CD4-positive, alpha-beta T cell treated with Interleukin-15 for 1 hour (primary cell): Measurements from ENCODE around the gene TTC19.

ENCODE experiments used
- DNase-seq: peaks from one replicate; pipeline ENCODE4 v3.0.0-alpha.2; 2020

Gene TTC19, protein sequence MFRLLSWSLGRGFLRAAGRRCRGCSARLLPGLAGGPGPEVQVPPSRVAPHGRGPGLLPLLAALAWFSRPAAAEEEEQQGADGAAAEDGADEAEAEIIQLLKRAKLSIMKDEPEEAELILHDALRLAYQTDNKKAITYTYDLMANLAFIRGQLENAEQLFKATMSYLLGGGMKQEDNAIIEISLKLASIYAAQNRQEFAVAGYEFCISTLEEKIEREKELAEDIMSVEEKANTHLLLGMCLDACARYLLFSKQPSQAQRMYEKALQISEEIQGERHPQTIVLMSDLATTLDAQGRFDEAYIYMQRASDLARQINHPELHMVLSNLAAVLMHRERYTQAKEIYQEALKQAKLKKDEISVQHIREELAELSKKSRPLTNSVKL

DNA sequence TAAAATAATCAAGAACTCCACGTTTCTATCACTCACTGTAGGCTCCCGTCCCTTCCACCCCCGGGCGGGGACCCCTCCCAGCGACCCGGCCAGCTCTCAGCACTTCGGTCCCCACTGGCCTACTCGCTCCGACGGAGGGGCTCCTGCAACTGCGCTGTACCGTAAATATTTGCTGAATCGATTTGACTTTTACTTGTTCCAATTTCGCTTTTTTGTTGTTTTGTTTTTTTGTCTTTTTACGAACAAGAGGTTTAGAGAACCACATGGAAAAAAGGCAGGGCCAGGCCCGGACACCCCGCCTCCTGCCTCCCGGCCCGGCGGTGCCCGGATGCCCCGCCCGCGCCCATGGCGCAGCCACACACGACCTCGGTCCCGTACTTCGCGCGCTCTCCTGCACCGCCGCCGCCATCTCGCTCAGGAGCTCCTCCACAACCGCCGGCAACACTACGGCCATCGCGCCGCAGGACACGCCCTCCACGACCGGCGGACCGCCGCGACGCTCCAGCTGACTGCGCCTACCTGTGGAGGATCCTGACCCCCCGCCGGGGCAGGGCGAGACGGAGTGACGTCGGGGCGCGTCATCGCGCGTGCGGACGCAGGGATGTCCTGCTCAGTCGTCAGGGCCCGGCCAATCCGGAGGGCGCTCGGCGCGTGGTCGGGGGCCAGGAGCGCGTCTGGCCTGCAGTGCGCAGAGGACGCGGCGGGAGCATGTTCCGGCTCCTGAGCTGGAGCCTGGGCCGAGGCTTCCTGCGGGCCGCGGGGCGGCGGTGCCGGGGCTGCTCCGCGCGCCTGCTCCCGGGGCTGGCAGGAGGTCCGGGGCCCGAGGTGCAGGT lies at the start of gene TTC19, which contains the start of gene ZSWIM7:
Gene TTC19 (plus strand): TSS at position 684 of the 833 bp plus-strand sequence. CDS start 25 bp downstream, at position 709.
Gene ZSWIM7 (minus strand): TSS at position 564 of the 833 bp plus-strand sequence. CDS start 110 bp downstream, at position 454.
- peak; percentile 93 for DNase-seq

DNA sequence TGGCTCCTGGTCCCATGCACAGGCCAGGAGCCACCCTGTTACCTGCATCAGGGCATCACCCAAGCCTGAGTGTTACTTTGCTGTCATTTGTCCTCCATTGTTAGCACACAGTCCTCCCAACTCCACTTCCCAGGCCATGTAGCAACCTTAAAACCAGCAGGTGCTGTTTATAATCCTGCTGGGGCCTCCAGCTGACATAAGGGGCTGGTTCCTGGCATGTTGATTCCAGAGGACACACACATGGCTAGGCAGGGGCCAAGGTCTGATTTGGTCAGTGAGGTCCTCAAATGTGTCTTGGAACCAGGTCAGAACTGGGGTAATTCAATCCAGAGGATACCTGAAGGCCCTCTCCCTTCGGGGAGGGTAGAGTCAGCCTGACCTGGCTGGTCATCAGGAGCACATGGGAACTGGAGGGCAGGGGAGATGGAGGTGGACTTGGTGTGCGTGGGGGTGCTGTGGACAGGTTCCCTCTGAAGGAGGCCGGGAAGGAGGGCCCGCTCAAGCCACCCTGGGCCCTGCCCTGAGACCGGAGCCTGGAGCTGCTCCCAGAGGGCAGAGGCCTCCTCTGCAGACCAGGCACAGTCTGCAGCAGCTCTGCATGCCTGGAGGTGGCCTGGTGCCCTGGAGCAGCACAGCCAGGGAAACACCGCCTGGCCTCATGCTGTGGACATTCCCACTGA lies 48.1 kb upstream of the TTC19 start:
- DNase-seq, result peak; percentile 7

DNA sequence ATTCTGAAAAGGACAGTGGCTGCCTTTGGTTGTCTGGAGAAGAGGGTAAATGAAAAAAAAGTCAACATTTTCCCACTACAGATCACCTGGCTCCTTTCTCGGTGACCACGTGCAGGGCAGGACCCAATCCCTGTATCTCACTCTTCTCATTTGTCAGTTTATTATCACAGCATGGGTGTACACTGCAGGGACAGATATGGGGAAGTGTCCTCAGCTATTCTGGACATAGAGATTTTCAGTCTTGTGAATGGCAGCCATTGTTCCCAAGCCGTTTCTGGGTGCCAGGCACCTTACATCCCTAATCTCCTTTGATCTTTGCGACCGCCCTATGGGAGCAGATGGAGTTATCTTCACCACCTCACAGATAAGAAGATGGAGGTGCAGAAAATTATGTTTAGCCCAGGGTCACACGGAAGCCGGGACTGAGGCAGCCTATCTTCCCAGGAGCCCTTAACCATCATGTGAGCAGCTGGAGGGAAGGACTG lies 47.5 kb upstream of the TTC19 start:
- peak; percentile 4 for DNase-seq

DNA sequence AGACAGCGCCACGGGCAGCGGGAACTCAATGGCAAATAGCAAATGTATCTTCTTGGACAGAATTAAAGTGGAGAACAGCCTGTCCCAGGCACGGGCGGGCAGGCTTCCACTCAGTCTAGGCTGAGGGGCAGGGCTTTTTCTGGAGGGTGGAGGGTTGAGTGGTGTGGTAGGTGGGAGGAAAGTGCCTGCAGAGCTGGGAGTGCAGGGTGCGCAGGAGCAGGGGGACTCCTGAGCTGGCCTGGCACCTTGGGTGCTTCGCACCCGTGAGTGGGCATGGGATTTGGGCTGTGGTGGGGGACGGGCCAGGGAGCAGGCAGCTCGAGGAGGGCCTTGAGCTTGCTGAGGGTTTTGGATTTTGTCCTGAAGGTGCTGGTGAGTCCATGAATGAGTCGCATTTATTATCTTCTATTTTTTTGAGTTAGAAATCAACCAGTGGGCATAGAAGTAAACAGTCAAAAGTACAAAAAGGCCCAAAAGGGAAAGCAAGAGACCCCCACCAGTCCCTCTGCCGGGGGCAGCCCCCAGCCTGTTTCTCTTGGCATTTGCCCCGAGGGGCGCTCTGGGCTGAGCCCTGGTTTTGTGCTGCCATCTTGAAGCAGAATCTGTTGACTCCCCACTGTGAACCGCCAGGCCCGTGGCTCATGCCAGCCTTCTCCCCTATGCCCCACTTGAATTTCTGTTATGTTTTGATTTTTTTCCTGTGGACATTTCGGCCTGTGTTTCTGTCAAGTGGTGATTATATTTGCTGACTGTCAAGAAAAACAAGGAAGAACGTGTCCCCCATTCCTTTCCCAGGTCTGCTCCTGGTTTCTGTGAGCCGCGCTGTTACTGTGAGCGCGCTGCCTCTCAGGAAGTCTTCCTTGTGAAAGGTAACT lies 46.5 kb upstream of the TTC19 start:
- DNase-seq, result peak; percentile 14

DNA sequence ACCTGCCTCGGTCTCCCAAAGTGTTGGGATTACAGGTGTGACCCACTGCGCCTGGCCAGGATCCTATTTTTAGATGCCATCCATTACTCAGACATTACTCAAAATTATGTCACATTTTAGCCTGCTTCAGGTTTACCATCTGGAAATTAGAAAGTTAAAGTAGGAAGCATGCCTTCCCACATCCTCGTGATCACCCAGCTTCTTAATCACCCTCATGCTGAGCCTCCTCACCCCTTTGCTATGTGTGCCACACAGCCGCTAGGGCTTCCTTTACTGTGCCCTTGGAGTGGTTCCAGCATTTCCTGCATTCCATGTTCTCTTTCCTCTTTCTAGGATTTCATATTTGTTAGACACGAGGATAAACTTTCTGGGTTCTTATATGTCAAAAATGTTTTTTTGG lies 45.4 kb upstream of the TTC19 start:
- peak; percentile 17 for DNase-seq

DNA sequence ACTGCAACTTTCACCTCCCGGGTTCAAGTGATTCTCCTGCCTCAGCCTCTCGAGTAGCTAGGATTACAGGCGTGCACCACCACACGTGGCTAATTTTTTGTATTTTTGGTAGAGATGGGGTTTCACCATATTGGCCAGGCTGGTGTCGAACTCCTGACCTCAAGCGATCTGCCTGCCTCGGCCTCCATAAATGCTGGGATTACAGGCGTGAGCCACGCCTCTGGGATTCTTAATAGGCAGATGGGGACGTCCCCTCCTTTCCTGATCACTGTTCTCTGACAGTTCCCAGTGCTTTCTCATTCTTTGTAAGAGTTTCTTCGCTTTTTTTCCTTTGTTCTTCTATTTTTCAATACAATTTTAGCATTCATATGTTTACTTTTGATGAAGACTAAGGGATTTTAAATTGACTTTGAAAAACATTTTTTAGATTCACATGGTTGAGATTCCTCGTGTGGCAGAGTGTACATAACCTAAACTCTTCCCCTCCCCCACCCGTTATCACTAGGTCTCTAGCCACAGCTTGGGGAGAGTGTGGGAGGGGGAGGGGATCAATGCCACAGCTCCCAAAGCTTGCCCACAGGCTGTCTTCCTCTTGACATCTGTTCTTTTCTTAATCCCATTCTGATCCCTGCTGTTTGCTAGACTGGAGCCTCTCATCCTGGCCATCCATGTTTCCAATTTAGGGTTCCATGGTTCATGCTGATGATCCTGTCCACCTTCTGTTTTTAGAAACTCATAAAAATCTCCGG lies 43.7 kb upstream of the TTC19 start:
- peak; percentile 9 for DNase-seq

DNA sequence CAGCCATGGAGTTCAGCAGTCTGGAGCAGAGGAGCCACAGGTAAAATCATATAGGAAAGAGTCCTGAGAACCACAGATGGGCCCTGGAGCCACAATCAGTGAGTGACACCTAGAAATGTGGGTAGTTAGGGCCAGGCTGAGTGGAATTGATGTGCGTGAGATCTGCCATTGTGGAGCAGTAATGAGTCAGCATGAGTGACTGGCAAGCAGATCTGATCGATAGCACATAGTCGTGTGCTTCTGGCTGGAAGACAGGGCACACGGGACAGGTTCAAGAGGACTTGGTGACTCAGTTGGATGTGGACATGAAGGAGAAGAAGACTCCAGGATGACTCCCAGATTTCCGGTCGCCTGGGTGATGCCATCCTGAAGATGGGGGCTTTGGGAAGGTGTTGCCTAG lies 42.4 kb upstream of the TTC19 start:
- DNase-seq, result no peak

DNA sequence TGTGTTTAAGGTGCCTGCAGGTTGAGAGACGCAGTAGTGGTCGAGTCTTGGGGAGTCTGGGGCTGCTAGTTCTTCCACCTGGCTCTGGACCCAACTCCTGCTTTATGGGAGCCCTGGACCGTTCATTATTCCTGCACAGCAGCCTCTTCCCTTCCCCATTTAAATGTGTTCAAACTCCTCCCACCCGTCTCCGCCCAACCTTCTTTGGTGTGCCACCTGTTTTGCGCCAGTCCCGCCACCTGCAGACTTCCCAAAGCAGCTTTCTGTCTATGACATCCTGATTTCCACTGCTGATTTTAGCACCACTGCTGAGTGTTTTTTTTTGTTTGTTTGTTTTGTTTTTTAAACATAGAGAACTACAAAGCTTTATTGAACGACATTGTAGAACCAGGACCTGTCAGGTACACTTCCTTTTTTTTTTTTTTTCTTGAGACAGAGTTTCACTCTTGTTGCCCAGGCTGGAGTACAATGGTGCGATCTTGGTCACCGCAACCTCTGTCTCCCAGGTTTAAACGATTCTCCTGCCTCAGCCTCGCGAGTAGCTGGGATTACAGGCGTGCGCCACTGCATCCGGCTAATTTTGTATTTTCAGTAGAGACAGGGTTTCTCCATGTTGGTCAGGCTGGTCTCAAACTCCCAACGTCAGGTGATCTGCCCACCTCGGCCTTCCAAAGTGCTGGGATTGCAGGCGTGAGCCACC lies 41.9 kb upstream of the TTC19 start:
- DNase-seq, result peak; percentile 15

DNA sequence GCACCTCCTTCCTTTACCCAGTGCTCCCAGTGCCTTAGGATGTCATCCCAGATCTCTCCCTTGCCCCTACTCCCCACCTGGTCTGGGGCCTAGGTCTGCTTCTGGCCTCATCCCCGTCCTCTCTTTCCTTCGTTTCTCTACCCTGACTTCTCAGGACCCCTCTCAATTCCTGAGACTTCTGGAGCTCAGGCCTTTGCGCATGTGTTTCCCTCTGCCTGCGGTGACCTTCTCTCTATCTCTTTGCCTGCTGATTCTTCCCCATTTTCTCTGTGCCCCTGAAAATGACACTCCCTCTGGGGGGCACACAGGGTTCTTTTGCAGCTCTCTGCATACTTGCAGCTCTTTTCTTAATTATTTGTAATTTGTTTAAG lies 41.2 kb upstream of the TTC19 start:
- peak; percentile 5 for DNase-seq

DNA sequence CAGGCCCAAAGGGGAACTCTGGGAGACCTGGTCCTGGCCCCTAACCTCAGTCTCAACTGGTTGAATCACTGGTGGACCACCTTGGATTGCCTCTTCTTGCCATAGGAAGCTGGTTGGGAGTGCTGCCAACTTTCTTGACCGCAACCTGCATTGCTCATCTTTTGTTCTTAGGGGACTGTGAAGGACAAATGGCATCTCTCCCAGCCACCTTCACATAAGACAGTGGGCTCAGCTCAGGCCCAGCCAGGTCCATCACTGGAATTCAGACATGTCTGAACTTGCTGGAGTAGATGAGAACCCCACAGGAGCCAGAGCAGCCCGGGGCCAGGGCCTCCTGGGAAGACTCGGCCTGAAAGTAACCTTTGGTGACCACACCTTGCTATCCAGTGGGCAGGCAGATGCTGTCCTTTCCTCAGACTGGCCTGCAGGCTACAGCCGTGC lies 35.9 kb upstream of the TTC19 start:
- DNase-seq, result no peak

DNA sequence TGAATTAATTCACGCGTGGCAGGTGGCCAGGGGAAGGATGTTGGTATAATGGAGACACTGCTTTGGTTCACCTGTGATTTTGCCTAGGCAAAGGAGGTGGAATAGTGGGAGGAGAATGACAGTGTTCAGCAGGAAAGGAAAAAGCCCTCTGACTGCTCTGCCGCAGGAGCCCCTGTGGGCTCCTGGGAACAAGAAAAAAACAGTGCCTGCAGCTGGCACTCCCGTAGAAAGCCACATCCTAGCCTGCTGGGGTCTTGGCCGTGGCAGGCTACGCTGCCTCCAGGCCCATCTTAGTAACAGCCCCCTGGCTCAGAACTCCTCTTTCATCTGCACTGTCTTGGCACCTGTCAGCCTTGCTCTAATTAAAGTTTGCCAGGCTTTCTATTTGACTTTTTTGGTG lies 34.1 kb upstream of the TTC19 start:
- no peak for DNase-seq

DNA sequence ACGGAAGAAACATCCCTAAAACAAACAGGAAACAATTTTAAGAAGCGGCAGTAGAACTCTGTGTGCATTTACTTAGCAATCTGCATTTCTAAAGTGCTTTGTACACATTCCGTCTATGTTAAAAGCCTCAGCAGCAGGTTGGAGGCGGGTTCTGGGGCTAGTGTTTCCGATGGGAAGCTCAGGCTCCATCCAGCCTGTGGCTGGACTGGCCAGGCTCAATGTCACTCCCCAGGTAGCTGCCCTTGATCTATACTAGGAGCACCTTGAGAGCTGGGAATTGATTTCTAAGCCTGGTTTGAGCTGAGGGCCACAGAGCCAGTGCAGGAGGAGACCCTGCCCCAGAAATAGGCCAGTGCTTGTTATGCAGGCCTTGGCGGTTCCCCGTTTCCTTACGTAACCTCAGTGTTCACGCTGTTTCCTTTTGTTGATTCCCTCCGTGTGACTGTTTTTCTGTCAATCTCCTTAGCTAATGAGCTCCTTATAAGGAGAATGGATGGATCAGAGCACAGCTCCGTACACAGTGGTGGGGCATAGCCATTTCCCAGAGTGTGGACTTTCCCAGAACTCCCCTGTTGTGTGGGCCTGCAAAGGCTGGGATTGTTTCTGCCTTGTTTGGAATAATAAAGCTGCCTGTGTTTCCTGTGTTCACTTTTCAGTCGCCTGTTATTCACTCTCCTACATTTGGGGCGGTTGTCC lies 33.3 kb upstream of the TTC19 start:
- no peak for DNase-seq

DNA sequence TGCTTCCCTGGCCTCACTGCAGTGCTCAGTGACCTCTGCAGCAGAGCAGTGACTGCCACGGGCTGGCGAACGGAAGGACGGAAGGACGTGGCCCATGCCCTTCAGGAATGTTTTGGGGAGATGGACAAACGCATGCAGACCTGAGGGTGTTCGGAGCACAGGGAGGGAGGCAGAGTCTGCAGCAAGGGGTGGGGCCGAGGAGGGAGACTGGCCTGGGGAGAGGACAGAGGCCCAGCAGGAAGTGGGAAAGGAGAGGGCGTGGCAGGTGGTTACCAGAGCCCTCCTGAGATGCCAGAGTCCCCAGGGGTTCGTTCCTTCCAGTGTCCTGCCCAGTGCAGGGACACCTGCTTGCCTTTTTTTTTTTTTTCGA lies 32.8 kb upstream of the TTC19 start:
- DNase-seq, result no peak

DNA sequence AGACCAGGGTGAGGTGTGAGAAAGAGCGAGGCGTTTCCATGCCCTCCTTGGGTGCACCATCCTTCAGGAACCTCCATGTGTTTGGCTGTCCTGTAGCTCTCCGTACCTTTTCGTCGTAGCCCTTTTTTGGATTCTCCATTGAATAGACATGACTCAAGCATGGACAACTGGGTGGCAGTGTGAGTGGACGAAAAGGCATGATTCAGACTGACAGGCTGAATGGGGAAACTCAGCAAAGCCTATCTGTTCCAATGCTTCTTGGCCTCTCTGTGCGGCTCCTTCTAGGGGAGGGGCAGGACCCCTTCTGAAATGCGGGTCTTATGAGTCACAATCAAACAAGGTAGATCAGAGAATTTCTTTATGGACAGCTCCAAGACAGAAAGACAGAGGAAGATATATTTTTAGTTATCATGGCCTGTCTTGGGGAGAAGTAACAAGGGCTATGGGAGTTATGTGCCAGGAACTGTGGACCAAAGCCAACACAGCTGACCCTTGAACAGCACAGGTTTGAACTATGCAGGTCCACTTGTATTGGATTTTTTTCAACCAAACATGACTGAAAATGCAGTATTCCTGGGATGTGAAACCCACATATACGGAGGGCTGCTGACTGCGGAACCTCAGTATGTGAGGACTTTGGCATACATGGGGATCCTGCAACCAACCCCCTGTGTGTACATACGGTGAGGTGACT lies 31.8 kb upstream of the TTC19 start:
- no peak for DNase-seq

DNA sequence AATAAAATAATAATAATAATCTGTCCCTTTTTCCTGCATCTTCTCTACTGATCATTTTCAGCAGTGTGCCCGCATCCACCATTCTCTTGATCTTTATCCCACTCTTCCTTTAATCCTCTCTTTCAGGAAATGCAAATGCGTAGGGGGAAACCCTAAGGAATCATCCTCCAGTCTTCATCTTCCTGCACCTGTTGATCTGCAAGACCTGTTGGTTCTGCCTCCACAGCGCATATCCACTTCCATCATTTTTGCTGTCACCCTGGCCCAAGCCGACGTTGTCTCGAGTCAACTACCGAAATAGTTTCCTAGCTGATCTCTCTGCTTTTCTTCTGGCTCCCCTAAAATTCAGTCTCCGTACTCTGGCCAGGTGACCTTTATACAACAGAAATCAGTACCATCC lies 30.2 kb upstream of the TTC19 start:
- no peak for DNase-seq

DNA sequence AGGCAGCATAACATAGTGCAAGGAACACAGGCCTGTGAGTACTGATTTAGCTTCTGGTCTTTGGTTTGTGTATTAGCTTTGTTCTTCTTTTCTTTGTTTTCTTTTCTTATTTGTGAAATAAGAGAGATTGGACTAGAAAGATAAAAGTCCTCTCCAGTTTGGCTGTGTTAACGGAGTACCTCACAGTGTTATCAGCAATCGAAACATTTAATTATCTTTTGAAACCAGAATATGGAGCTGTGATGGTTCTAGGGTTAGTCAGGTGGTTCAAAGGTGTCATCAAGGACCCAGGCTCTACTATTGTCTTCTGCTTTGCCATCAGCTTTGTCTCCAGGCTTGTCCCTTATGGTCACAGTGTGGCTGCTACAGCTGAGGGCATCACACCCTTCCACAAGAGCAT lies 29.1 kb upstream of the TTC19 start:
- DNase-seq, result no peak

DNA sequence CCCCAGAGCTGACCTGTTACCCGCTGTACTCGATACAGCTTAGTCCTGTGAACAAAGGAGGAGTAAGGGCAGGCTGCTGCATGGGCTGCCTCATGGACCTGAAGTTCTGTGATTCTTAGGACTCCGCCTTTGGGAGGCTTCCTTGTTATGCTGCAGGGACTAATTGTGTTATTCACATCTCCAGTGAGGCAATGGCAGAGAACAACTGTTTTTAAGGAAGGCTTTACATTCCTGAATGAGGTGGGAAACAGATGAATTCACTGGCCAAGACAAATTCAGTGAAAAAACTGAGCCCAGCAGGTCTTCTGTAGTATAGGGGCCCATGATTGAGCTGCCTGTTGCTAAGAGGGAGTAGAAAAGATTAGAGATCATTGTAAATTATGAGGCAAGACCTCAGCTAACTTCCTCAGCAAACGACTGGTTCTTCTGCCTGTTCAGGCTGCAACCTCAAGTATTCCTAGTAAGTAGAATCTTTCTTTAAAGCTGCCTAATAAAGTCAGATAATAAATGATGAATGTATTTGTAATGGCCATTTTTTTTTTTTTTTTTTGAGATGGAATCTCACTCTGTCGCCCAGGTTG lies 28.4 kb upstream of the TTC19 start:
- no peak for DNase-seq

DNA sequence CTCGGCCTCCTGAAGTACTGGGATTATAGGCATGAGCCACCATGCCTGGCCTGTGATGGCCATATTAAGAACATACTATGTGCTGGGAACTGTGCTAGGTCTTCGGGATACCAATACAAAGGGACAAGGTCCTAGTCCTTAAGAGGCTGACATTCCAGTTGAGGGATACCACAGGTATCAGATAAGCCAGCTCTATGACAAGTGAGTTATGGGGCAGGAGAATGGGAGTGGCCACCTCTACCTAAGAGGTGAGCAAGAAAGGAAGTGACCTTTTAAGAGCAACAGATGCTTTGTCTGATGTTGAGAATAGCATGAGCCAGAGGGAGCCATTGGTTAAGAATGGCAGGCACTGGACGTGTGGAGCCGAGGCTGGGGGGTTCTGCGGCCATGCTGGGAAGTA lies 27.7 kb upstream of the TTC19 start:
- no peak for DNase-seq

DNA sequence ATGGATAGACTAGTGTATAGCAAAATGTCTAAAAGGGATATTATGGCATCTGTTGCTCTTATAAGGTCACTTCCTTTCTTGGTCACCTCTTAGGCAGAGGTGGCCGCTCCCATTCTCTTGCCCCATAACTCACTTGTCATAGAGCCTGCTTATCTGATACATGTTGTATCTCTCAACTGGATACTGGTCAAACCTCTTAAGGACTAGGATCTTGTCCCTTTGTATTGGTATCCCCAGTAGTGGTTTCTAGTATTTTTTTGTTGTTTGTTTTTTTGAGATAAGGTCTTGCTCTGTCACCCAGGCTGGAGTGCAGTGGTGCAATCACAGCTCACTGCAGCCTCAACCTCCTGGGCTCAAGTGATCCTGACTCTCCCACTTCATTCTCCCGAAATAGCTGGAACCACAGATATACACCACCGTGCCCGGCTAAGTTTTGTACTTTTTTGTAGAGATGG lies 27.1 kb upstream of the TTC19 start:
- DNase-seq, result no peak
